H1 (cell line): ENCODE measurements around the gene SELENBP1. TPM values are rescaled to one million over a fixed set of nuclear protein-coding genes. Genes with fewer than 3 reads are reported as not detected.

Experiments
- CTCF ChIA-PET: fragments of 300-600 bp; sonication (Branson Sonifier 250); formaldehyde crosslinking; loops from one replicate; lab custom pipeline; 2021; ENCODE audit not compliant: partially characterized antibody; lab: Charles Lee
- POLR2A ChIA-PET: fragments of 300-600 bp; sonication (Branson Sonifier 250); formaldehyde crosslinking; loops from one replicate; lab custom pipeline; 2021; ENCODE audit warnings: inconsistent platforms; ENCODE audit not compliant: partially characterized antibody; lab: Charles Lee
- DNase-seq, 2 experiments: peaks; one replicate each; pipeline versions ENCODE4 v3.0.0 to v3.0.0-alpha.2; 2010 to 2022; ENCODE audit warnings: low spot score in 2 of 2, low read depth in 1 of 2, mixed read lengths in 1 of 2
- FAIRE-seq: peaks from 2 replicates; lab custom pipeline; 2011; peaks lifted over from hg19 to GRCh38; lab: Jason Lieb, UNC
- H2AFZ ChIP-seq: 2 replicates; pipeline ENCODE4 v1.8.1; 2012; ENCODE audit warnings: low read length, inconsistent platforms
- H2AK5ac ChIP-seq: 2 replicates; pipeline ENCODE4 v1.6.1; 2013; ENCODE audit warnings: low read depth, low read length
- H2BK120ac ChIP-seq: replicated peaks from 2 replicates; pipeline ENCODE3; 2013; ENCODE audit warnings: low read depth, low read length, inconsistent platforms
- H2BK12ac ChIP-seq: 2 replicates; pipeline ENCODE4 v1.6.1; 2013; ENCODE audit warnings: low read depth, low read length
- H2BK15ac ChIP-seq: 2 replicates; pipeline ENCODE4 v1.6.1; 2013; ENCODE audit warnings: low read length
- H2BK20ac ChIP-seq: 2 replicates; pipeline ENCODE4 v1.6.1; 2013; ENCODE audit warnings: low read length
- H2BK5ac ChIP-seq: 2 replicates; pipeline ENCODE4 v1.6.1; 2013; ENCODE audit warnings: low read depth, low read length
- H3K14ac ChIP-seq: 2 replicates; pipeline ENCODE4 v1.6.1; 2013; ENCODE audit warnings: inconsistent platforms; ENCODE audit not compliant: insufficient read length
- H3K18ac ChIP-seq: 2 replicates; pipeline ENCODE4 v1.6.1; 2013; ENCODE audit warnings: low read length; ENCODE audit errors: extremely low read depth
- H3K23ac ChIP-seq: 2 replicates; pipeline ENCODE4 v1.6.1; 2013; ENCODE audit warnings: inconsistent platforms; ENCODE audit not compliant: insufficient read length
- H3K23me2 ChIP-seq: 2 replicates; pipeline ENCODE4 v1.6.1; 2013; ENCODE audit warnings: low read depth, low read length
- H3K27ac ChIP-seq: 2 replicates; pipeline ENCODE4 v1.6.1; 2011; ENCODE audit warnings: low read depth, low read length, inconsistent platforms
- H3K27me3 ChIP-seq, 4 experiments: replicated peaks in 1 of 4; 1 replicate in 1 of 4; 2 replicates in 3 of 4; pipeline versions ENCODE4 v1.6.1 to v1.8.1; 2011 to 2013; ENCODE audit warnings: low read length in 3 of 4, mild to moderate bottlenecking in 3 of 4, inconsistent platforms in 2 of 4, mixed read lengths in 2 of 4, moderate library complexity in 1 of 4; ENCODE audit not compliant: control insufficient read depth in 3 of 4, insufficient read depth in 3 of 4; ENCODE audit errors: extremely low read depth in 1 of 4
- H3K36me3 ChIP-seq, 4 experiments: 2 replicates each; pipeline versions ENCODE4 v1.6.1 to v1.8.1; 2011 to 2013; ENCODE audit warnings: mild to moderate bottlenecking in 4 of 4, low read length in 3 of 4, moderate library complexity in 2 of 4, control low read depth in 1 of 4, inconsistent platforms in 1 of 4; ENCODE audit not compliant: insufficient read depth in 4 of 4, control insufficient read depth in 2 of 4
- H3K4ac ChIP-seq: replicated peaks from 2 replicates; pipeline ENCODE3; 2013; ENCODE audit warnings: low read length, low read depth, mixed read lengths, inconsistent platforms; ENCODE audit not compliant: insufficient read length
- H3K4me1 ChIP-seq, 4 experiments: replicated peaks in 1 of 4; 1 replicate in 1 of 4; 2 replicates in 3 of 4; pipeline versions ENCODE4 v1.6.1 to v1.8.1; 2011 to 2013; ENCODE audit warnings: low read length in 3 of 4, inconsistent platforms in 2 of 4, mixed read lengths in 1 of 4; ENCODE audit not compliant: insufficient read depth in 4 of 4, control insufficient read depth in 3 of 4
- H3K4me2 ChIP-seq, 2 experiments: 2 replicates each; pipeline versions ENCODE4 v1.6.1 to v1.8.1; 2011 to 2013; ENCODE audit warnings: low read depth in 2 of 2, low read length in 2 of 2, control low read depth in 1 of 2, inconsistent platforms in 1 of 2, mild to moderate bottlenecking in 1 of 2; ENCODE audit not compliant: insufficient read depth in 1 of 2
- H3K4me3 ChIP-seq, 4 experiments: fragments of 200-600, 300-600 bp in 1 of 4; sonication (generic), shearing (Covaris generic), sonication (Bioruptor Twin) in 1 of 4; 2 replicates each; pipeline versions ENCODE4 v1.5.1 to v1.8.1; 2011 to 2016; ENCODE audit warnings: low read length in 4 of 4, low read depth in 3 of 4, control low read depth in 2 of 4, inconsistent platforms in 2 of 4, mild to moderate bottlenecking in 2 of 4, mixed read lengths in 1 of 4, moderate library complexity in 1 of 4; ENCODE audit not compliant: insufficient read depth in 2 of 4; ENCODE audit errors: extremely low read depth in 1 of 4
- H3K56ac ChIP-seq: replicated peaks from 2 replicates; pipeline ENCODE3; 2013; ENCODE audit warnings: low read depth, mild to moderate bottlenecking, mixed read lengths, low read length, inconsistent platforms; ENCODE audit not compliant: insufficient read length
- H3K79me1 ChIP-seq: 2 replicates; pipeline ENCODE4 v1.6.1; 2013; ENCODE audit warnings: low read depth, low read length, control low read depth
- H3K79me2 ChIP-seq, 2 experiments: 2 replicates each; pipeline versions ENCODE4 v1.6.1 to v1.8.1; 2012 to 2013; ENCODE audit warnings: low read length in 2 of 2, mild to moderate bottlenecking in 2 of 2, inconsistent platforms in 1 of 2; ENCODE audit not compliant: insufficient read depth in 2 of 2, control insufficient read depth in 1 of 2
- H3K9ac ChIP-seq, 4 experiments: replicated peaks in 1 of 4; 1 replicate in 1 of 4; 2 replicates in 3 of 4; pipeline versions ENCODE4 v1.6.1 to v1.8.1; 2011 to 2013; ENCODE audit warnings: low read depth in 3 of 4, low read length in 3 of 4, control low read depth in 2 of 4, mild to moderate bottlenecking in 2 of 4, moderate library complexity in 2 of 4, inconsistent platforms in 1 of 4; ENCODE audit errors: extremely low read depth in 1 of 4
- H3K9me3 ChIP-seq, 2 experiments: 2 replicates each; pipeline versions ENCODE4 v1.6.1 to v1.8.1; 2012 to 2013; ENCODE audit warnings: mild to moderate bottlenecking in 2 of 2, moderate library complexity in 2 of 2, control low read depth in 1 of 2, inconsistent platforms in 1 of 2, low read depth in 1 of 2, low read length in 1 of 2, mixed read lengths in 1 of 2; ENCODE audit not compliant: insufficient read depth in 2 of 2
- H4K20me1 ChIP-seq, 2 experiments: replicated peaks in 1 of 2; 2 replicates each; pipeline versions ENCODE3 to v1.8.1; 2011 to 2013; ENCODE audit warnings: inconsistent platforms in 2 of 2, low read length in 2 of 2, mild to moderate bottlenecking in 1 of 2; ENCODE audit not compliant: insufficient read depth in 2 of 2, control insufficient read depth in 1 of 2
- H4K5ac ChIP-seq: 2 replicates; pipeline ENCODE4 v1.6.1; 2013; ENCODE audit warnings: low read length, low read depth, mixed read lengths, inconsistent platforms; ENCODE audit not compliant: insufficient read length
- H4K8ac ChIP-seq: 2 replicates; pipeline ENCODE4 v1.8.0; 2013; ENCODE audit warnings: mild to moderate bottlenecking, moderate library complexity, low read length, inconsistent platforms; ENCODE audit not compliant: insufficient read depth; ENCODE audit errors: extremely low read depth
- H4K91ac ChIP-seq: replicated peaks from 2 replicates; pipeline ENCODE3; 2013; ENCODE audit warnings: low read length, mixed read lengths, inconsistent platforms; ENCODE audit not compliant: insufficient read length
- CHD2 ChIP-seq: IDR thresholded peaks from 2 replicates; pipeline ENCODE4 v1.6.1; 2012; ENCODE audit warnings: low read length, improper control_type of control experiment
- CREB1 ChIP-seq: IDR thresholded peaks from 2 replicates; pipeline ENCODE4 v1.6.1; 2012; ENCODE audit warnings: inconsistent platforms
- FOSL1 ChIP-seq: IDR thresholded peaks from 2 replicates; pipeline ENCODE4 v1.6.1; 2011; ENCODE audit warnings: mild to moderate bottlenecking, low read depth, low read length, moderate library complexity; ENCODE audit not compliant: insufficient read depth
- GABPA ChIP-seq: IDR thresholded peaks from 2 replicates; pipeline ENCODE4 v1.6.1; 2011; ENCODE audit warnings: mild to moderate bottlenecking, low read length, moderate library complexity, borderline replicate concordance; ENCODE audit not compliant: insufficient read depth
- GTF2F1 ChIP-seq: IDR thresholded peaks from 2 replicates; pipeline ENCODE4 v1.6.1; 2012; ENCODE audit warnings: low read depth, low read length, improper control_type of control experiment, borderline replicate concordance
- JUN ChIP-seq: IDR thresholded peaks from 2 replicates; pipeline ENCODE4 v1.6.1; 2011; ENCODE audit warnings: low read depth, mild to moderate bottlenecking, improper control_type of control experiment, low read length
- KDM4A ChIP-seq: IDR thresholded peaks from one replicate; pipeline ENCODE4 v1.7.1; 2012; ENCODE audit warnings: low read depth, mild to moderate bottlenecking, moderate library complexity, low read length, inconsistent platforms; ENCODE audit not compliant: severe bottlenecking
- KDM5A ChIP-seq: fragments of 200-600 bp; IDR thresholded peaks from 2 replicates; pipeline ENCODE4 v1.7.1; 2012; ENCODE audit warnings: mild to moderate bottlenecking, low read length, inconsistent platforms, mixed read lengths
- NANOG ChIP-seq: IDR thresholded peaks from 2 replicates; pipeline ENCODE4 v1.6.1; 2011; ENCODE audit warnings: low read length, low read depth, mild to moderate bottlenecking, inconsistent platforms; ENCODE audit not compliant: insufficient read depth, poor library complexity, severe bottlenecking
- RXRA ChIP-seq: IDR thresholded peaks from 2 replicates; pipeline ENCODE4 v1.6.1; 2011; ENCODE audit warnings: low read depth, mild to moderate bottlenecking, low read length, moderate library complexity; ENCODE audit not compliant: insufficient read depth
- SIX5 ChIP-seq: IDR thresholded peaks from 2 replicates; pipeline ENCODE4 v1.6.1; 2011; ENCODE audit warnings: mild to moderate bottlenecking, low read depth, low read length
- SP1 ChIP-seq: IDR thresholded peaks from 2 replicates; pipeline ENCODE4 v1.6.1; 2011; ENCODE audit warnings: low read depth, low read length
- WGBS, 2 experiments: shearing (Covaris generic) in 1 of 2; methylation state at CpG; one replicate each; pipeline versions ENCODE4 v1.1.6 to v1.1.7; 2013 to 2015; ENCODE audit warnings: low lambda C conversion rate in 2 of 2, mixed read lengths in 2 of 2, inconsistent platforms in 1 of 2, low coverage in 1 of 2, missing lambda C conversion rate in 1 of 2; ENCODE audit not compliant: insufficient replicate concordance in 2 of 2, insufficient coverage in 1 of 2, insufficient read length in 1 of 2; ENCODE audit errors: extremely low coverage in 1 of 2, missing lambda C conversion rate in 1 of 2; 5-methylcytosine and 5-hydroxymethylcytosine counted together
- polyA plus RNA-seq, 7 experiments: library from polyadenylated mRNA; depleted of rRNA in 3 of 7; stranded (reverse) in 5 of 7; unstranded in 2 of 7; fragments of >200 nt in 5 of 7; fragments of 200-250 nt in 2 of 7; gene quantifications; 1 replicate in 5 of 7; 2 replicates in 1 of 7; 4 replicates in 1 of 7; pipeline versions ENCODE4 v1.2.1 to v1.2.3, GENCODE V29; 2011 to 2013; ENCODE audit warnings: missing spikeins in 2 of 7, mixed read lengths in 2 of 7
- total RNA-seq: library from RNA; stranded (reverse); fragmentation: NEBNext Ultra II Directional; extraction: Animal tissue kit (Norgen Biotek cat#: 25700); gene quantifications from 2 replicates; pipeline ENCODE4 v1.2.1, GENCODE V29; 2021

Gene SELENBP1
- total and polyA plus RNA-seq, 2 of the 8 experiments (the other 6 are each of a cell fraction or from before 2014, with no cell fraction given) = 20.0 to 32.4 TPM

DNA sequence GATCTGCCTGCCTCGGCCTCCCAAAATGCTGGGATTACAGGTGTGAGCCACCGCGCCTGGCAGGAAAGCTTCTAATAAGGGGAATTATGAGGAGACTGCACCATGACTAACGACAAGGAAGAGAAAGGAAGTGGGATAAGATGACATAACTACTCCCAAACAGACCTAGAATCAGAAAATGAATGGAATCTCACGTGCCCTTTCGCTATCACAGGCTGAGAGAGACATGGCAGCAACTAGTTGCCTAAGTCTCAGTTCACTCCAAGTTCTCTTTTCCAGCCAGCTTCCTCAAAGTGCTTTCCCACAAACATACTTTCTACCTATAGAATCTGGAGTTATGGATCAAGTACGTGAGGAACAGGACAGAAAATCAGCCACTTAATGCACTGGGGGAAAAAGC, 47.3 kb downstream of the SELENBP1 start:
- no peak overlapping the region for H3K9ac ChIP-seq

More for the DNA sequence above, 47.3 kb downstream of the SELENBP1 start:
- Histone ChIP-seq H3K9me3 (no peaks in the 10 kb centered on the region), H4K5ac (no peak overlapping the region), H3K4me2 (no peak overlapping the region), H2AK5ac (no peak overlapping the region), H2BK120ac (no peak overlapping the region), H3K23me2 (peaks cover 13% of the 10 kb centered on the region), H3K4me3 (no peak overlapping the region), H3K4me1 (peaks cover 2 to 8% (median 5%) of the 10 kb centered on the region in 4 experiments; a peak in 5 of 7 replicates), H3K56ac (no peak overlapping the region), H2BK5ac (no peak overlapping the region), H2AFZ (no peak overlapping the region), H2BK12ac (no peak overlapping the region), H3K18ac (no peak overlapping the region), H4K91ac (no peak overlapping the region), H2BK15ac (no peak overlapping the region), H4K20me1 (no peaks in the 10 kb centered on the region), H3K79me1 (0 out of 2 replicates have a peak, but pooled peaks cover 2% of the 10 kb centered on the region), H3K79me2 (peaks cover 0 to 16% of the 10 kb centered on the region in 2 experiments; a peak in 3 of 4 replicates), H3K36me3 (peaks cover 3 to 7% (median 4%) of the 10 kb centered on the region in 4 experiments; a peak in 5 of 8 replicates), H3K23ac (no peak overlapping the region), H3K27ac (no peak overlapping the region), H4K8ac (no peak overlapping the region), H3K4ac (no peak overlapping the region), H3K14ac (no peak overlapping the region), H2BK20ac (no peak overlapping the region), H3K27me3 (no peaks in the 10 kb centered on the region)
- ChIA-PET POLR2A (interaction anchor here (1.0 to 5.9 kb wide), 10 partner anchors 9 to 214 kb away, joined by 3 to 46 read pairs (median 6); partner anchors contain the start of genes PSMB4, RFX5 and TUFT1), CTCF (interaction anchor here (0.8 to 11.1 kb wide), 5 partner anchors 14 to 27 kb away, joined by 3 to 79 read pairs (median 20); no protein-coding TSS in a partner anchor)
- TF ChIP-seq NANOG (no peak), CREB1 (no peak), KDM5A (no peak), SIX5 (no peak), GABPA (no peak), SP1 (no peak), GTF2F1 (no peak), FOSL1 (no peak), JUN (no peak), CHD2 (no peak), KDM4A (no peak), RXRA (no peak)
- no peak for FAIRE-seq
- DNase-seq = no peak
- WGBS, 2 experiments = 92% methylated on average over 7 of the region's 7 CpGs; no CpG with 5 or more reads in 1 of the 2 experiments
